Measurements from ENCODE around the gene RIN3.
"Not testable (repeated sequence)": the region's sequence is repeated elsewhere in the genome, so short reads cannot be mapped to it uniquely, and the experiment has no call there.

- TF ChIP-seq CTCF (conservative IDR thresholded peaks at IDR 0.05 in 1 of 2, IDR thresholded peaks at IDR 0.05 in 1 of 2; ENCODE audit: extremely low read depth in 1 of 2, insufficient read depth in 1 of 2, low read depth in 1 of 2, low read length in 2 of 2); EZH2 (IDR thresholded peaks at IDR 0.05; ENCODE audit: borderline replicate concordance, low read length): not testable (repeated sequence)
Measured at GRCh38 chr14:92680330-92680729, 166.7 kb downstream of the RIN3 start.
